HepG2 (cell line): ENCODE measurements around the gene NXPH4.

Source experiments
- HMG20A ChIP-seq: IDR thresholded peaks from 2 replicates; pipeline ENCODE4 v1.6.1; 2016; ENCODE audit warnings: borderline replicate concordance
- LCORL ChIP-seq, 2 experiments: fragments of 450-650 bp in 1 of 2; sonication (generic) in 1 of 2; formaldehyde crosslinking in 1 of 2; IDR thresholded peaks; 2 replicates each; pipeline versions ENCODE4 v1.5.0 to v1.6.1; 2017 to 2020; ENCODE audit warnings: antibody characterized with exemption in 1 of 2, missing genetic modification reagents in 1 of 2
- MTA1 ChIP-seq: sonication (generic); formaldehyde crosslinking; IDR thresholded peaks from 2 replicates; pipeline ENCODE4 v1.4.0; 2020; ENCODE audit warnings: missing genetic modification reagents, mild to moderate bottlenecking, borderline replicate concordance
- SOX6 ChIP-seq, 2 experiments: fragments of 450-650 bp in 1 of 2; sonication (generic) in 1 of 2; formaldehyde crosslinking in 1 of 2; IDR thresholded peaks; 2 replicates each; pipeline versions ENCODE4 v1.4.0 to v1.6.1; 2017 to 2020; ENCODE audit warnings: antibody characterized with exemption in 1 of 2, mild to moderate bottlenecking in 1 of 2, missing genetic modification reagents in 1 of 2
- SUZ12 ChIP-seq: fragments of 150-350 bp; IDR thresholded peaks from 2 replicates; pipeline ENCODE4 v1.6.1; 2014; ENCODE audit warnings: low read depth, low read length
- TF ChIP-seq, protein P1 (sequence below): sonication (generic); formaldehyde crosslinking; IDR thresholded peaks from 2 replicates; pipeline ENCODE4 v1.4.0; 2020; ENCODE audit warnings: mild to moderate bottlenecking, missing genetic modification reagents
- TF ChIP-seq, protein P2 (sequence below): sonication (generic); formaldehyde crosslinking; IDR thresholded peaks from 2 replicates; pipeline ENCODE4 v1.5.0; 2020; ENCODE audit warnings: mild to moderate bottlenecking, missing genetic modification reagents, moderate library complexity

DNA sequence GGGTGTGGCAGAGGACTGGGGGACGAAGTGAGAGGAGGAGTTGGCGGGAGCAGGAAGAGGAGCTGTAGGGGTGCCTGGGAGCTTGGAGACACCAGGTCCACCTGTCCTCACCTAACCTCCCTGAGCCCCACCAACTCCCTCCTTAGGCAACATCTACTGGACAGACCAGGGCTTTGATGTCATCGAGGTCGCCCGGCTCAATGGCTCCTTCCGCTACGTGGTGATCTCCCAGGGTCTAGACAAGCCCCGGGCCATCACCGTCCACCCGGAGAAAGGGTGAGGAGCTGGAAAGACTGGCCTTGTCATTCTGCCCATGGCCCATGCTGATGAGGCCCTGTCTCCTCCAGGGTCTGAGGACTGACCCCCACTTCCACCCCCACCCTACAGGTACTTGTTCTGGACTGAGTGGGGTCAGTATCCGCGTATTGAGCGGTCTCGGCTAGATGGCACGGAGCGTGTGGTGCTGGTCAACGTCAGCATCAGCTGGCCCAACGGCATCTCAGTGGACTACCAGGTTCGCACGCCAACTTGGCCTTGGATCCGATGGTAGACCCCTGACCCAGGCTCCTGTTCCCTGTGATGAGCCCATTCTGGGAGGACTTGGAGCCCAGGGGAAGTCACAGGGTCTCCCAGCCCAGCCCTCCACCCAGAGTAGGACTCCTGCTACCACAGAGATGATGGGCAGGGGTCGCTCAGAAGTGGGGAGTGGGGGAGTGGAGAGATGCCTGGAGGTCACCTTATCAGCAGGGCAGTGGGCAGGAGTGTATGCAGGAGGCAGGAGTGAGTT, 32.5 kb upstream of the NXPH4 start:
- TF ChIP-seq MTA1 (CRISPR knock-in tag) (no peak), SOX6 (IDR thresholded peaks at IDR 0.05) (no peak), SOX6 (CRISPR knock-in tag; IDR thresholded peaks at IDR 0.05) (no peak), LCORL (IDR thresholded peaks at IDR 0.05) (no peak), LCORL (CRISPR knock-in tag; IDR thresholded peaks at IDR 0.05) (no peak), SUZ12 (no peak), HMG20A (no peak)
- TF ChIP-seq, protein P1, sequence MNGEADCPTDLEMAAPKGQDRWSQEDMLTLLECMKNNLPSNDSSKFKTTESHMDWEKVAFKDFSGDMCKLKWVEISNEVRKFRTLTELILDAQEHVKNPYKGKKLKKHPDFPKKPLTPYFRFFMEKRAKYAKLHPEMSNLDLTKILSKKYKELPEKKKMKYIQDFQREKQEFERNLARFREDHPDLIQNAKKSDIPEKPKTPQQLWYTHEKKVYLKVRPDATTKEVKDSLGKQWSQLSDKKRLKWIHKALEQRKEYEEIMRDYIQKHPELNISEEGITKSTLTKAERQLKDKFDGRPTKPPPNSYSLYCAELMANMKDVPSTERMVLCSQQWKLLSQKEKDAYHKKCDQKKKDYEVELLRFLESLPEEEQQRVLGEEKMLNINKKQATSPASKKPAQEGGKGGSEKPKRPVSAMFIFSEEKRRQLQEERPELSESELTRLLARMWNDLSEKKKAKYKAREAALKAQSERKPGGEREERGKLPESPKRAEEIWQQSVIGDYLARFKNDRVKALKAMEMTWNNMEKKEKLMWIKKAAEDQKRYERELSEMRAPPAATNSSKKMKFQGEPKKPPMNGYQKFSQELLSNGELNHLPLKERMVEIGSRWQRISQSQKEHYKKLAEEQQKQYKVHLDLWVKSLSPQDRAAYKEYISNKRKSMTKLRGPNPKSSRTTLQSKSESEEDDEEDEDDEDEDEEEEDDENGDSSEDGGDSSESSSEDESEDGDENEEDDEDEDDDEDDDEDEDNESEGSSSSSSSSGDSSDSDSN (CRISPR knock-in tag) = no peak
- TF ChIP-seq, protein P2, sequence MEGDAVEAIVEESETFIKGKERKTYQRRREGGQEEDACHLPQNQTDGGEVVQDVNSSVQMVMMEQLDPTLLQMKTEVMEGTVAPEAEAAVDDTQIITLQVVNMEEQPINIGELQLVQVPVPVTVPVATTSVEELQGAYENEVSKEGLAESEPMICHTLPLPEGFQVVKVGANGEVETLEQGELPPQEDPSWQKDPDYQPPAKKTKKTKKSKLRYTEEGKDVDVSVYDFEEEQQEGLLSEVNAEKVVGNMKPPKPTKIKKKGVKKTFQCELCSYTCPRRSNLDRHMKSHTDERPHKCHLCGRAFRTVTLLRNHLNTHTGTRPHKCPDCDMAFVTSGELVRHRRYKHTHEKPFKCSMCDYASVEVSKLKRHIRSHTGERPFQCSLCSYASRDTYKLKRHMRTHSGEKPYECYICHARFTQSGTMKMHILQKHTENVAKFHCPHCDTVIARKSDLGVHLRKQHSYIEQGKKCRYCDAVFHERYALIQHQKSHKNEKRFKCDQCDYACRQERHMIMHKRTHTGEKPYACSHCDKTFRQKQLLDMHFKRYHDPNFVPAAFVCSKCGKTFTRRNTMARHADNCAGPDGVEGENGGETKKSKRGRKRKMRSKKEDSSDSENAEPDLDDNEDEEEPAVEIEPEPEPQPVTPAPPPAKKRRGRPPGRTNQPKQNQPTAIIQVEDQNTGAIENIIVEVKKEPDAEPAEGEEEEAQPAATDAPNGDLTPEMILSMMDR = no peak
